Caco-2 (cell line): ENCODE results near the gene ALG14. TPM values are rescaled to one million over a fixed set of nuclear protein-coding genes. Genes with fewer than 3 reads are reported as not detected.

Experiments used
- BruUV-seq: library from RNA; stranded (reverse); fragments of 400-500 nt; replicated peaks from 2 replicates; lab custom pipeline; 2021; lab: Mats Ljungman, UMichigan
- CTCF ChIA-PET: fragments of 300-600 bp; sonication (Branson Sonifier 250); formaldehyde crosslinking; loops from one replicate; lab custom pipeline; 2022; ENCODE audit warnings: antibody characterized with exemption; lab: Charles Lee
- POLR2A ChIA-PET: fragments of 300-600 bp; sonication (Branson Sonifier 250); formaldehyde crosslinking; loops from one replicate; lab custom pipeline; 2022; ENCODE audit warnings: antibody characterized with exemption; lab: Charles Lee
- DNase-seq, 2 experiments: peaks; one replicate each; pipeline versions ENCODE4 v3.0.0 to v3.0.0-alpha.2; 2020 to 2022
- H3K27me3 ChIP-seq: replicated peaks from 2 replicates; pipeline ENCODE4 v1.6.0; 2011; ENCODE audit warnings: low read length; ENCODE audit not compliant: control insufficient read depth, insufficient read depth
- H3K36me3 ChIP-seq: 2 replicates; pipeline ENCODE4 v1.5.1; 2011; ENCODE audit warnings: low read length; ENCODE audit not compliant: control insufficient read depth, insufficient read depth
- H3K4me1 ChIP-seq: fragments of 250-450 bp; sonication (Bioruptor Pico); 2 replicates; pipeline ENCODE4 v1.5.1; 2020; ENCODE audit warnings: mild to moderate bottlenecking
- H3K4me3 ChIP-seq: 2 replicates; pipeline ENCODE4 v1.5.1; 2011; ENCODE audit warnings: low read depth, mild to moderate bottlenecking, control low read depth, low read length
- H3K9me3 ChIP-seq: fragments of 250-450 bp; sonication (Bioruptor Pico); 2 replicates; pipeline ENCODE4 v1.5.1; 2020; ENCODE audit warnings: mild to moderate bottlenecking, moderate library complexity
- H3K27ac Mint-ChIP-seq: one replicate; pipeline ENCODE4 v1.8.0; 2022; ENCODE audit warnings: mixed read lengths; ENCODE audit not compliant: unreplicated experiment
- H3K27me3 Mint-ChIP-seq: one replicate; pipeline ENCODE4 v1.8.0; 2022; ENCODE audit warnings: mixed read lengths; ENCODE audit not compliant: insufficient read depth, unreplicated experiment
- H3K36me3 Mint-ChIP-seq: one replicate; pipeline ENCODE4 v1.8.0; 2022; ENCODE audit warnings: mild to moderate bottlenecking, mixed read lengths; ENCODE audit not compliant: insufficient read depth, unreplicated experiment
- H3K4me1 Mint-ChIP-seq: one replicate; pipeline ENCODE4 v1.8.0; 2022; ENCODE audit warnings: low read depth, mixed read lengths; ENCODE audit not compliant: unreplicated experiment
- H3K4me3 Mint-ChIP-seq: one replicate; pipeline ENCODE4 v1.8.0; 2022; ENCODE audit warnings: mild to moderate bottlenecking, moderate library complexity, mixed read lengths; ENCODE audit not compliant: unreplicated experiment
- H3K9me3 Mint-ChIP-seq: one replicate; pipeline ENCODE4 v1.8.0; 2022; ENCODE audit warnings: mixed read lengths; ENCODE audit not compliant: unreplicated experiment
- intact Hi-C: fragments of 100-400 bp; cut with micrococcal nuclease; formaldehyde crosslinking; loops from one replicate; pipeline ENCODE4 v1.10.0; 2022; ENCODE audit not compliant: unreplicated experiment
- total RNA-seq: library from RNA; stranded (reverse); gene quantifications from 2 replicates; pipeline ENCODE4 v1.2.3, GENCODE V29; 2022
- TF ChIP-seq, protein P1 (sequence below), 2 experiments: fragments of 200-600 bp in 1 of 2; IDR thresholded peaks; 1 replicate in 1 of 2; 2 replicates in 1 of 2; pipeline versions ENCODE4 v1.5.1 to v1.8.0; 2011 to 2022; ENCODE audit warnings: antibody characterized with exemption in 1 of 2, control low read depth in 1 of 2, inconsistent platforms in 1 of 2, low read depth in 1 of 2, low read length in 1 of 2, mild to moderate bottlenecking in 1 of 2, moderate library complexity in 1 of 2; ENCODE audit not compliant: insufficient read depth in 1 of 2, severe bottlenecking in 1 of 2, unreplicated experiment in 1 of 2

ALG14 gene
- total RNA-seq, 1 experiment from 2014 or later, result 4.5 TPM

DNA sequence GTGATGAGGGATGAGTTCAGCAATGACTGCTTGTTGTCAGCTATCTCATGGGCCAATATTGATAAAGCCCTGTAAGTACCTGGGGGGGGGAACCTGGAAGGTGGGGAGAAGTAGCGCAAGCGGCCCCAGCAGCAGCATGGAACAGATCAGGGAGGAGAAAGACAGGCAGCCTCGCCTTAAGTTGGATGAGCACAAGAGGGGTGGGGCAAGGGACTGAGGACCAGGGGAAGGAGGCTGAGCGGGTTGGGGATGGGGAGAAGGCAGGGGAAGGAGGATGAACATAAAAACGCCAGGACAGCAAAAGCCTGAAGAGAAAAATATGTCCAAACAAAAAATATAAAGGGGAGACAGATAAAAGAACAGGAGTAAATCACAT lies 70.6 kb downstream of the ALG14 start:
- H3K4me1 Mint-ChIP-seq, result no peaks in the 10 kb centered on the region
- no TSS peak for BruUV-seq
- Histone ChIP-seq H3K9me3 (no peaks in the 10 kb centered on the region), H3K4me1 (no peaks in the 10 kb centered on the region; the same call in 1 of the 2 replicates), H3K36me3 (no peaks in the 10 kb centered on the region), H3K27me3 (no peaks in the 10 kb centered on the region), H3K4me3 (no peak overlapping the region)
- CTCF ChIA-PET, result no interaction called here
- DNase-seq, result no peak
- no peaks in the 10 kb centered on the region for H3K36me3 Mint-ChIP-seq
- TF ChIP-seq, protein P1, sequence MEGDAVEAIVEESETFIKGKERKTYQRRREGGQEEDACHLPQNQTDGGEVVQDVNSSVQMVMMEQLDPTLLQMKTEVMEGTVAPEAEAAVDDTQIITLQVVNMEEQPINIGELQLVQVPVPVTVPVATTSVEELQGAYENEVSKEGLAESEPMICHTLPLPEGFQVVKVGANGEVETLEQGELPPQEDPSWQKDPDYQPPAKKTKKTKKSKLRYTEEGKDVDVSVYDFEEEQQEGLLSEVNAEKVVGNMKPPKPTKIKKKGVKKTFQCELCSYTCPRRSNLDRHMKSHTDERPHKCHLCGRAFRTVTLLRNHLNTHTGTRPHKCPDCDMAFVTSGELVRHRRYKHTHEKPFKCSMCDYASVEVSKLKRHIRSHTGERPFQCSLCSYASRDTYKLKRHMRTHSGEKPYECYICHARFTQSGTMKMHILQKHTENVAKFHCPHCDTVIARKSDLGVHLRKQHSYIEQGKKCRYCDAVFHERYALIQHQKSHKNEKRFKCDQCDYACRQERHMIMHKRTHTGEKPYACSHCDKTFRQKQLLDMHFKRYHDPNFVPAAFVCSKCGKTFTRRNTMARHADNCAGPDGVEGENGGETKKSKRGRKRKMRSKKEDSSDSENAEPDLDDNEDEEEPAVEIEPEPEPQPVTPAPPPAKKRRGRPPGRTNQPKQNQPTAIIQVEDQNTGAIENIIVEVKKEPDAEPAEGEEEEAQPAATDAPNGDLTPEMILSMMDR (IDR thresholded peaks at IDR 0.05; ENCODE audit: insufficient read depth in 1 of 2, low read depth in 1 of 2, low read length in 1 of 2, severe bottlenecking in 1 of 2, unreplicated experiment in 1 of 2), result no peak
- H3K9me3 Mint-ChIP-seq, result no peaks in the 10 kb centered on the region
- no peaks in the 10 kb centered on the region for H3K27me3 Mint-ChIP-seq
- no peak overlapping the region for H3K4me3 Mint-ChIP-seq
- intact Hi-C loops, result no loop called here
- POLR2A ChIA-PET, result no interaction called here
- no peak overlapping the region for H3K27ac Mint-ChIP-seq

DNA sequence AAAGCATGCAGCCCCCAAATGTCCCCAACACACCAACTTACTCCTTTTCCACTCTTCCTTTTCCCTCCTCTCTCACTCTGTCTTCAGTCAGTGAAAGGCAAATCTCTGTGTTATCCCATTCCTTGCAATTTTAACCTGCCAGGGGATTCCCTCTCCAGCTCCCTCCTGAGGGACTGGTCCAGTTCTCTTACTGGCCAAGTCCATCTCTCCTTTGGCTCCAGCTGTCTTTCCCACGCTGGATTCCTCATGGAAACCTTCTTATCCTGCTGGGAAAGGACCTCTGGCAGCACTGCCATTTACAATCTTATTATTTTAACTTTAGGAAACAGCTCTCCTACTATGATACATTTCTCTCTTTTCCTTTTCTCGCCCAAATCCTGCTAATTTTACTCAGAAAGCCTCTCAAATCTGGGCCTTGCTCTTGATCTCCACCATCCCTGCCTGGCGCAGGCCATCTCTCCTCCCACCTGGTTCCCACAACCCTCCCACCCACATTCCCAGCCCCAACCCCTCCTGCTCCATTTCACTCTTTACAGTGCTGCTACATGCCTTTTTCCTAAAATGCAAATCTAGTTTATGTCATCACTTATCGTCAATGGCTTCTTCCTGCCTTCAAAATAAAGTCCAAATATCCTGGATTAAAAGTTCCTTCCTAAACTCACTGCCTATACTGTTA lies 73.2 kb downstream of the ALG14 start:
- CTCF ChIA-PET, result no interaction called here

DNA sequence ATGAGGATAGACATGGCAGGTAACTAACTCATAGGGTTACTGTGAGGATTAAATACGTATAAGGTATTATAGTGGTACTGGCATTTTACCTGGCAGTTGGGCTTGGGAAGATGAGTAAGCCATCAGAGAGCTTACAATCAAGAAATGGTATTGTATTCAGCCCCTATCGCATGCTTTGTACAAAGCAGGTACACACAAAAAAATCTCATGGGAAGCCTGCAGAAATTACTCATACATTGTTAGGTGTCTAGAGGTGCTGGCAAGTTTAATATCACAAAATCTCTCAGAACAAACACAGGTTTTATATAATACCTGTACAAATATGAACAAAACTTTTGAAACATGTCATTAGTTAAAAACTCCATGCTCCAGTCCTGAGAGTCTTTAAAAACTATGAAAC lies 74.0 kb downstream of the ALG14 start:
- no peak for DNase-seq
- Histone ChIP-seq H3K4me3 (no peak overlapping the region), H3K36me3 (no peaks in the 10 kb centered on the region), H3K9me3 (no peaks in the 10 kb centered on the region), H3K27me3 (no peaks in the 10 kb centered on the region), H3K4me1 (peaks cover 7% of the 10 kb centered on the region)
- ChIA-PET POLR2A (interaction anchor here (0.7 kb wide), 1 partner anchor 16 kb away, joined by 7 read pairs; no protein-coding TSS in a partner anchor), CTCF (no interaction called here)
- Mint-ChIP-seq H3K27ac (no peak overlapping the region), H3K4me3 (no peak overlapping the region), H3K27me3 (no peaks in the 10 kb centered on the region), H3K36me3 (no peaks in the 10 kb centered on the region), H3K9me3 (no peaks in the 10 kb centered on the region), H3K4me1 (no peaks in the 10 kb centered on the region)
- intact Hi-C loops, result no loop called here
- TF ChIP-seq, protein P1 (IDR thresholded peaks at IDR 0.05; ENCODE audit: insufficient read depth in 1 of 2, low read depth in 1 of 2, low read length in 1 of 2, severe bottlenecking in 1 of 2, unreplicated experiment in 1 of 2), result no peak
- BruUV-seq, result no TSS peak

More for the DNA sequence above, 73.2 kb downstream of the ALG14 start:
- no peak overlapping the region for H3K4me3 Mint-ChIP-seq
- no peaks in the 10 kb centered on the region for H3K9me3 Mint-ChIP-seq
- no peaks in the 10 kb centered on the region for H3K27me3 Mint-ChIP-seq
- no TSS peak for BruUV-seq
- no peaks in the 10 kb centered on the region for H3K36me3 Mint-ChIP-seq
- TF ChIP-seq, protein P1 (IDR thresholded peaks at IDR 0.05; ENCODE audit: insufficient read depth in 1 of 2, low read depth in 1 of 2, low read length in 1 of 2, severe bottlenecking in 1 of 2, unreplicated experiment in 1 of 2), result no peak
- no peaks in the 10 kb centered on the region; the same call in 1 of the 2 replicates for H3K4me1 ChIP-seq
- DNase-seq, result no peak
- no peaks in the 10 kb centered on the region for H3K27me3 ChIP-seq
- no peaks in the 10 kb centered on the region for H3K36me3 ChIP-seq
- no peak overlapping the region for H3K27ac Mint-ChIP-seq
- POLR2A ChIA-PET, result no interaction called here
- H3K9me3 ChIP-seq, result no peaks in the 10 kb centered on the region
- no peak overlapping the region for H3K4me3 ChIP-seq
- intact Hi-C loops, result no loop called here
- no peaks in the 10 kb centered on the region for H3K4me1 Mint-ChIP-seq
